K562 (cell line): ENCODE data around the gene KCNJ11. TPM values are rescaled to one million over a fixed set of nuclear protein-coding genes. Genes with fewer than 3 reads are reported as not detected.

Source experiments
- CEBPG ChIP-seq, 3 experiments: fragments of 200-800 bp in 1 of 3; sonication (Bioruptor generic) in 1 of 3; sonication (generic) in 1 of 3; formaldehyde crosslinking in 1 of 3; IDR thresholded peaks in 2 of 3; conservative IDR thresholded peaks in 1 of 3; 2 replicates each; pipeline versions ENCODE4 v1.6.1 to v1.8.0; 2016 to 2022; ENCODE audit warnings: missing compliant biosample characterization in 2 of 3, missing genetic modification characterization in 2 of 3, mild to moderate bottlenecking in 1 of 3, missing genetic modification reagents in 1 of 3
- CREB1 ChIP-seq, 2 experiments: sonication (generic) in 1 of 2; formaldehyde crosslinking in 1 of 2; IDR thresholded peaks; 2 replicates each; pipeline versions ENCODE4 v1.6.1 to v1.8.0; 2012 to 2022; ENCODE audit warnings: inconsistent platforms in 1 of 2, mild to moderate bottlenecking in 1 of 2, missing genetic modification reagents in 1 of 2, moderate library complexity in 1 of 2
- CREM ChIP-seq: IDR thresholded peaks from 2 replicates; pipeline ENCODE4 v1.6.1; 2014; ENCODE audit warnings: antibody characterized with exemption, low read depth
- FOXK1 ChIP-seq: sonication (generic); formaldehyde crosslinking; IDR thresholded peaks from 2 replicates; pipeline ENCODE4 v1.8.0; 2022; ENCODE audit warnings: missing genetic modification reagents, mild to moderate bottlenecking, borderline replicate concordance
- HMGN3 ChIP-seq: IDR thresholded peaks from 2 replicates; pipeline ENCODE4 v1.6.1; 2011; ENCODE audit warnings: borderline replicate concordance, low read depth, mild to moderate bottlenecking, mixed read lengths, low read length; ENCODE audit not compliant: insufficient read length; ENCODE audit errors: extremely low read depth
- KDM1A ChIP-seq, 2 experiments: fragments of 450-650 bp; IDR thresholded peaks; 2 replicates each; pipeline ENCODE4 v1.6.1; 2016; ENCODE audit warnings: mild to moderate bottlenecking in 2 of 2
- MAX ChIP-seq: sonication (generic); formaldehyde crosslinking; IDR thresholded peaks from 2 replicates; pipeline ENCODE4 v1.9.0; 2022; ENCODE audit warnings: mild to moderate bottlenecking, missing genetic modification reagents
- MBD2 ChIP-seq: sonication (generic); IDR thresholded peaks from 2 replicates; pipeline ENCODE4 v1.6.1; 2016; ENCODE audit warnings: low read depth, borderline replicate concordance
- NRF1 ChIP-seq, 2 experiments: fragments of 450-650 bp; IDR thresholded peaks in 1 of 2; conservative IDR thresholded peaks in 1 of 2; 2 replicates each; pipeline ENCODE4 v1.6.1; 2014; ENCODE audit warnings: mild to moderate bottlenecking in 2 of 2
- POLR2B ChIP-seq: fragments of 450-650 bp; IDR thresholded peaks from 2 replicates; pipeline ENCODE4 v1.6.1; 2018; ENCODE audit warnings: low read depth; ENCODE audit not compliant: partially characterized antibody
- SMARCE1 ChIP-seq: fragments of 450-650 bp; IDR thresholded peaks from 2 replicates; pipeline ENCODE4 v1.7.1; 2016; ENCODE audit warnings: mild to moderate bottlenecking
- TBP ChIP-seq: optimal IDR thresholded peaks from 2 replicates; pipeline ENCODE3; 2011; ENCODE audit warnings: low read depth, low read length, improper control_type of control experiment
- ZFX ChIP-seq: sonication (generic); formaldehyde crosslinking; IDR thresholded peaks from 2 replicates; pipeline ENCODE4 v1.8.0; 2022; ENCODE audit warnings: mild to moderate bottlenecking, missing genetic modification reagents, moderate library complexity
- ZNF445 ChIP-seq: fragments of 250-450 bp; sonication (Bioruptor Pico); IDR thresholded peaks from 2 replicates; pipeline ENCODE4 v1.4.0; 2020; ENCODE audit warnings: low read depth, mild to moderate bottlenecking, moderate library complexity
- ZNF699 ChIP-seq: fragments of 250-450 bp; sonication (Bioruptor Pico); IDR thresholded peaks from 2 replicates; pipeline ENCODE4 v1.8.0; 2021; ENCODE audit warnings: mild to moderate bottlenecking, moderate library complexity; ENCODE audit not compliant: insufficient replicate concordance
- polyA plus RNA-seq, 8 experiments: library from polyadenylated mRNA; depleted of rRNA in 4 of 8; stranded (reverse) in 5 of 8; unstranded in 3 of 8; fragments of >200 nt; fragmentation: Nextera tagmentation in 2 of 8; fragmentation: Illumina TruSeq in 1 of 8; extraction: Ambion mirVana in 2 of 8; extraction: Trizol in 1 of 8; gene quantifications; 2 replicates each; pipeline versions ENCODE4 v1.2.1 to v1.2.3, GENCODE V29; 2011 to 2014; ENCODE audit warnings: inconsistent platforms in 1 of 8, missing spikeins in 1 of 8
- total RNA-seq, 7 experiments: library from RNA; depleted of rRNA in 6 of 7; stranded (reverse); fragments of >200 nt in 6 of 7; fragmentation: Illumina TruSeq in 2 of 7; extraction: Trizol in 2 of 7; gene quantifications; 2 replicates each; pipeline versions ENCODE4 v1.2.1 to v1.2.3, GENCODE V29; 2011 to 2021; ENCODE audit warnings: low replicate concordance in 1 of 7
- TF ChIP-seq, protein P1 (sequence below): IDR thresholded peaks from 2 replicates; pipeline ENCODE4 v1.6.1; 2016; ENCODE audit warnings: missing genetic modification characterization, missing compliant biosample characterization
- TF ChIP-seq, protein P2 (sequence below): fragments of 250-450 bp; sonication (Bioruptor Pico); IDR thresholded peaks from 2 replicates; pipeline ENCODE4 v1.9.0; 2021; ENCODE audit warnings: mild to moderate bottlenecking, inconsistent platforms
- TF ChIP-seq, protein P3 (sequence below), 2 experiments: fragments of 200-800 bp in 1 of 2; sonication (Bioruptor generic) in 1 of 2; sonication (generic) in 1 of 2; formaldehyde crosslinking in 1 of 2; IDR thresholded peaks in 1 of 2; conservative IDR thresholded peaks in 1 of 2; 2 replicates each; pipeline versions ENCODE4 v1.5.0 to v1.6.1; 2016 to 2020; ENCODE audit warnings: missing compliant biosample characterization in 1 of 2, missing genetic modification characterization in 1 of 2, missing genetic modification reagents in 1 of 2
- TF ChIP-seq, protein P4 (sequence below): fragments of 250-450 bp; sonication (Bioruptor Pico); IDR thresholded peaks from 2 replicates; pipeline ENCODE4 v1.4.0; 2020

Gene KCNJ11
- total and polyA plus RNA-seq, 9 of the 15 experiments (the other 6 are each of a cell fraction or from before 2014, with no cell fraction given) = 0.54 to 3.7 (median 0.86) TPM; not detected in 2

DNA sequence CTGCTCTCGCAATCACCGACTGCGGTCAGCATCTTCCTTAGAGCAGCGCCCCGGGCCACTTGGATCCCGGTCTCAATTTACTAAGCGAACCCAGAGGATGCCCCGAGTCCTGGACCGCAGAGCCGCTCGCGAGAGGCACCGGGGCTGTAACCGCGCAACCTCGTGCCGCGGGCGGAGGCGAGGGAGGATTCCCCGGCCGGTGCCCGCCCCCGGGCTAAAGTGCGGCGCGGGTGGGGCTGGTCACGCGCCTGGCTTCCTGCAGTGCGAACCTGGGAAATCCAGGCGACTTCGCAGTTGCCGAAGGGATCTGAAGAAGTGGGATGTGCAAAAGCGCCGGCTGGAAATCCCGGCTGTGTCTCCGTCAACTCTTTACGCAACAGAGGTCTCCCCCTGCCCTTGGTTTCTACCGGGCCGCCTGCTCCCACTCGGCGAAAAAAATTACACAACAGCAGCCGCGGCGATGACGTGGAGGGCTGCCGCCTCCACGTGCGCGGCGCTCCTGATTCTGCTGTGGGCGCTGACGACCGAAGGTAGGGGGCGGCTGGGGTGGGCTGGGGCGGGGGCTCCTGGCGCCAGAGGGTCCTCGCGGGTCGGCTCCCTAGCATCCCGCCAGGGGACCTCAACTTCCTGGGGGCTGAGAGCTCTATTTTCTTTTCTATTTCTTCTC, 36.8 kb downstream of the KCNJ11 start, which contains the start of gene NCR3LG1 (continued):
- TF ChIP-seq CREB1 (IDR thresholded peaks at IDR 0.05) = peak; percentile 72
- TF ChIP-seq CREB1 (CRISPR knock-in tag; IDR thresholded peaks at IDR 0.05) = peak; percentile 62; the same call in 1 of the 2 replicates
- TF ChIP-seq KDM1A (IDR thresholded peaks at IDR 0.05) = no peak
- peak; percentile 82 for TF ChIP-seq CEBPG (CRISPR knock-in tag; IDR thresholded peaks at IDR 0.05)
- TF ChIP-seq CEBPG (tag; conservative IDR thresholded peaks at IDR 0.05 in 1 of 2, IDR thresholded peaks at IDR 0.05 in 1 of 2) = peak; percentile 77 to 90
- TF ChIP-seq MAX (CRISPR knock-in tag) = peak; percentile 93
- no peak for TF ChIP-seq FOXK1 (CRISPR knock-in tag)
- TF ChIP-seq, protein P1, sequence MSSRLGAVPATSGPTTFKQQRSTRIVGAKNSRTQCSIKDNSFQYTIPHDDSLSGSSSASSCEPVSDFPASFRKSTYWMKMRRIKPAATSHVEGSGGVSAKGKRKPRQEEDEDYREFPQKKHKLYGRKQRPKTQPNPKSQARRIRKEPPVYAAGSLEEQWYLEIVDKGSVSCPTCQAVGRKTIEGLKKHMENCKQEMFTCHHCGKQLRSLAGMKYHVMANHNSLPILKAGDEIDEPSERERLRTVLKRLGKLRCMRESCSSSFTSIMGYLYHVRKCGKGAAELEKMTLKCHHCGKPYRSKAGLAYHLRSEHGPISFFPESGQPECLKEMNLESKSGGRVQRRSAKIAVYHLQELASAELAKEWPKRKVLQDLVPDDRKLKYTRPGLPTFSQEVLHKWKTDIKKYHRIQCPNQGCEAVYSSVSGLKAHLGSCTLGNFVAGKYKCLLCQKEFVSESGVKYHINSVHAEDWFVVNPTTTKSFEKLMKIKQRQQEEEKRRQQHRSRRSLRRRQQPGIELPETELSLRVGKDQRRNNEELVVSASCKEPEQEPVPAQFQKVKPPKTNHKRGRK (tag) = no peak
- TF ChIP-seq, protein P2, sequence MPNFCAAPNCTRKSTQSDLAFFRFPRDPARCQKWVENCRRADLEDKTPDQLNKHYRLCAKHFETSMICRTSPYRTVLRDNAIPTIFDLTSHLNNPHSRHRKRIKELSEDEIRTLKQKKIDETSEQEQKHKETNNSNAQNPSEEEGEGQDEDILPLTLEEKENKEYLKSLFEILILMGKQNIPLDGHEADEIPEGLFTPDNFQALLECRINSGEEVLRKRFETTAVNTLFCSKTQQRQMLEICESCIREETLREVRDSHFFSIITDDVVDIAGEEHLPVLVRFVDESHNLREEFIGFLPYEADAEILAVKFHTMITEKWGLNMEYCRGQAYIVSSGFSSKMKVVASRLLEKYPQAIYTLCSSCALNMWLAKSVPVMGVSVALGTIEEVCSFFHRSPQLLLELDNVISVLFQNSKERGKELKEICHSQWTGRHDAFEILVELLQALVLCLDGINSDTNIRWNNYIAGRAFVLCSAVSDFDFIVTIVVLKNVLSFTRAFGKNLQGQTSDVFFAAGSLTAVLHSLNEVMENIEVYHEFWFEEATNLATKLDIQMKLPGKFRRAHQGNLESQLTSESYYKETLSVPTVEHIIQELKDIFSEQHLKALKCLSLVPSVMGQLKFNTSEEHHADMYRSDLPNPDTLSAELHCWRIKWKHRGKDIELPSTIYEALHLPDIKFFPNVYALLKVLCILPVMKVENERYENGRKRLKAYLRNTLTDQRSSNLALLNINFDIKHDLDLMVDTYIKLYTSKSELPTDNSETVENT (CRISPR knock-in tag) = no peak
- no peak for TF ChIP-seq TBP
- TF ChIP-seq ZNF699 (CRISPR knock-in tag) = no peak
- no peak for TF ChIP-seq POLR2B
- TF ChIP-seq HMGN3 = peak; percentile 89
- TF ChIP-seq, protein P3, sequence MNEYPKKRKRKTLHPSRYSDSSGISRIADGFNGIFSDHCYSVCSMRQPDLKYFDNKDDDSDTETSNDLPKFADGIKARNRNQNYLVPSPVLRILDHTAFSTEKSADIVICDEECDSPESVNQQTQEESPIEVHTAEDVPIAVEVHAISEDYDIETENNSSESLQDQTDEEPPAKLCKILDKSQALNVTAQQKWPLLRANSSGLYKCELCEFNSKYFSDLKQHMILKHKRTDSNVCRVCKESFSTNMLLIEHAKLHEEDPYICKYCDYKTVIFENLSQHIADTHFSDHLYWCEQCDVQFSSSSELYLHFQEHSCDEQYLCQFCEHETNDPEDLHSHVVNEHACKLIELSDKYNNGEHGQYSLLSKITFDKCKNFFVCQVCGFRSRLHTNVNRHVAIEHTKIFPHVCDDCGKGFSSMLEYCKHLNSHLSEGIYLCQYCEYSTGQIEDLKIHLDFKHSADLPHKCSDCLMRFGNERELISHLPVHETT (CRISPR knock-in tag; conservative IDR thresholded peaks at IDR 0.05 in 1 of 2, IDR thresholded peaks at IDR 0.05 in 1 of 2) = peak in 1 of 2 experiments; percentile 24; a peak in 1 of 4 replicates
- TF ChIP-seq MBD2 = 0 out of 2 replicates have a peak, but pooled peaks have one; percentile 2
- TF ChIP-seq ZFX = peak; percentile 68
- TF ChIP-seq NRF1 (conservative IDR thresholded peaks at IDR 0.05 in 1 of 2, IDR thresholded peaks at IDR 0.05 in 1 of 2) = peak; percentile 71 to 72
- TF ChIP-seq CREM = peak; percentile 86
- TF ChIP-seq SMARCE1 = peak; percentile 34; the same call in 1 of the 2 replicates
- TF ChIP-seq, protein P4, sequence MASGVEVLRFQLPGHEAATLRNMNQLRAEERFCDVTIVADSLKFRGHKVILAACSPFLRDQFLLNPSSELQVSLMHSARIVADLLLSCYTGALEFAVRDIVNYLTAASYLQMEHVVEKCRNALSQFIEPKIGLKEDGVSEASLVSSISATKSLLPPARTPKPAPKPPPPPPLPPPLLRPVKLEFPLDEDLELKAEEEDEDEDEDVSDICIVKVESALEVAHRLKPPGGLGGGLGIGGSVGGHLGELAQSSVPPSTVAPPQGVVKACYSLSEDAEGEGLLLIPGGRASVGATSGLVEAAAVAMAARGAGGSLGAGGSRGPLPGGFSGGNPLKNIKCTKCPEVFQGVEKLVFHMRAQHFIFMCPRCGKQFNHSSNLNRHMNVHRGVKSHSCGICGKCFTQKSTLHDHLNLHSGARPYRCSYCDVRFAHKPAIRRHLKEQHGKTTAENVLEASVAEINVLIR (CRISPR knock-in tag) = no peak
- TF ChIP-seq ZNF445 = no peak
